Fibroblast of pulmonary artery (primary cell): ENCODE results near the gene LGI2.

Experiments used
- DNase-seq: peaks from one replicate; pipeline ENCODE4 v3.0.0-alpha.2; 2010; ENCODE audit warnings: low read depth
- H3K4me3 ChIP-seq: replicated peaks from 2 replicates; pipeline ENCODE4 v1.5.1; 2011; ENCODE audit warnings: low read depth, mild to moderate bottlenecking, control low read depth, low read length, moderate library complexity
- CTCF ChIP-seq: IDR thresholded peaks from 2 replicates; pipeline ENCODE4 v1.5.1; 2011; ENCODE audit warnings: mild to moderate bottlenecking, control low read depth, low read length, inconsistent platforms; ENCODE audit errors: missing control alignments

The LGI2 gene

GRCh38 chr4:24988776-24989175, 42.0 kb downstream of the LGI2 start:
- peak; percentile 75 for TF ChIP-seq CTCF
- no peak overlapping the region for H3K4me3 ChIP-seq
- DNase-seq, result peak; percentile 77

GRCh38 chr4:24984602-24985532, 45.9 kb downstream of the LGI2 start:
- no peak overlapping the region for H3K4me3 ChIP-seq
- DNase-seq, result no peak
- peak; percentile 6 for TF ChIP-seq CTCF

- no peak for DNase-seq
- TF ChIP-seq CTCF, result no peak
Measured at GRCh38 chr4:24980740-24981139, 50.0 kb downstream of the LGI2 start.

GRCh38 chr4:24980064-24980690, 50.6 kb downstream of the LGI2 start:
- peak; percentile 89 for TF ChIP-seq CTCF
- peak; percentile 82 for DNase-seq
- H3K4me3 ChIP-seq, result no peak overlapping the region

More at GRCh38 chr4:24980740-24981139, 50.0 kb downstream of the LGI2 start:
- H3K4me3 ChIP-seq, result no peak overlapping the region

GRCh38 chr4:24979554-24979953, 51.2 kb downstream of the LGI2 start:
- no peak overlapping the region for H3K4me3 ChIP-seq
- DNase-seq, result peak; percentile 87
- no peak for TF ChIP-seq CTCF

- TF ChIP-seq CTCF, result no peak
- no peak overlapping the region for H3K4me3 ChIP-seq
- no peak for DNase-seq
Measured at GRCh38 chr4:24978291-24979075, 52.3 kb downstream of the LGI2 start.
